NB4 (cell line): ENCODE results near the gene BRICD5.
A peak's percentile ranks its signal among the peaks of the same experiment; 100 is the strongest.

Experiments used
- DNase-seq: peaks from one replicate; pipeline ENCODE4 v3.0.0; 2010; ENCODE audit warnings: low read depth
- H3K4me3 ChIP-seq: one replicate; pipeline ENCODE4 v1.5.1; 2011; ENCODE audit warnings: mild to moderate bottlenecking, low read depth, low read length, moderate library complexity
- CTCF ChIP-seq: IDR thresholded peaks from one replicate; pipeline ENCODE4 v1.5.1; 2012; ENCODE audit warnings: low read depth, low read length
- MAX ChIP-seq: IDR thresholded peaks from 2 replicates; pipeline ENCODE4 v1.6.1; 2011; ENCODE audit warnings: low read depth, low read length
- MYC ChIP-seq: IDR thresholded peaks from 2 replicates; pipeline ENCODE4 v1.6.1; 2011; ENCODE audit warnings: low read depth, low read length
- POLR2A ChIP-seq: IDR thresholded peaks from 2 replicates; pipeline ENCODE4 v1.6.1; 2011; ENCODE audit warnings: mild to moderate bottlenecking; ENCODE audit not compliant: insufficient read length; ENCODE audit errors: extremely low read depth

Gene BRICD5

GRCh38 chr16:2214719-2214968, 4.0 kb upstream of the BRICD5 start, which contains the start of gene PGP:
TSS of gene PGP (minus strand) at chr16:2214840. CDS start at chr16:2214777, 63 bp downstream.
- H3K4me3 ChIP-seq: peak within 1 kb of the TSS; percentile 98
- no peak for TF ChIP-seq MAX
- DNase-seq: no peak

- DNase-seq: peak; percentile 51
- TF ChIP-seq POLR2A (peak; percentile 38), CTCF (no peak), MAX (no peak), MYC (no peak)
- H3K4me3 ChIP-seq: peak overlapping the region; percentile 95
Measured at GRCh38 chr16:2213817-2214718, 3.4 kb upstream of the BRICD5 start.

- TF ChIP-seq MYC: peak; percentile 17; the same call in 1 of the 2 replicates
- 0 out of 2 replicates have a peak, but pooled peaks have one; percentile 10 for TF ChIP-seq MAX
- no peak for TF ChIP-seq CTCF
- TF ChIP-seq POLR2A: no peak
- peak overlapping the region; percentile 95 for H3K4me3 ChIP-seq
- DNase-seq: peak; percentile 76
Measured at GRCh38 chr16:2212362-2213324, 2.0 kb upstream of the BRICD5 start.

GRCh38 chr16:2211923-2212347, 1.3 kb upstream of the BRICD5 start:
- peak overlapping the region; percentile 95 for H3K4me3 ChIP-seq
- TF ChIP-seq CTCF (no peak), MYC (no peak), MAX (no peak), POLR2A (no peak)
- no peak for DNase-seq

- H3K4me3 ChIP-seq: no peak overlapping the region
- DNase-seq: no peak
- TF ChIP-seq MAX (no peak), POLR2A (no peak), MYC (no peak), CTCF (no peak)
Measured at GRCh38 chr16:2210009-2210332, 692 bp downstream of the BRICD5 start.
